ENCODE results near the gene QTRT2.

- TF ChIP-seq POLR2AphosphoS5 (IDR thresholded peaks at IDR 0.05) (no peak), POLR2A (IDR thresholded peaks at IDR 0.05) (no peak)
Observed at GRCh38 chr3:114057011-114057347, 442 bp downstream of the QTRT2 start.

All from spleen (tissue), 3 donors.